HG03135 (cell line): ENCODE data around the gene GLIS1.

Source experiments
- ATAC-seq: cut with Tn5 transposase; IDR thresholded peaks from one replicate; pipeline ENCODE4 v1.9.1; 2021; ENCODE audit warnings: mild to moderate bottlenecking, moderate library complexity; ENCODE audit not compliant: unreplicated experiment

GLIS1 gene

GRCh38 chr1:53541263-53541625 is 197.7 kb downstream of the GLIS1 start:
- no peak for ATAC-seq

GRCh38 chr1:53540604-53541262 is 198.2 kb downstream of the GLIS1 start:
- ATAC-seq: no peak

- ATAC-seq: no peak
Measured at GRCh38 chr1:53539711-53540603, 199.0 kb downstream of the GLIS1 start.

GRCh38 chr1:53539226-53539625 is 199.7 kb downstream of the GLIS1 start:
- ATAC-seq: no peak

- ATAC-seq: no peak
Measured at GRCh38 chr1:53536606-53537005, 202.4 kb downstream of the GLIS1 start.

- no peak for ATAC-seq
Measured at GRCh38 chr1:53535846-53536245, 203.1 kb downstream of the GLIS1 start.

GRCh38 chr1:53535226-53535625 is 203.7 kb downstream of the GLIS1 start:
- no peak for ATAC-seq

- no peak for ATAC-seq
Measured at GRCh38 chr1:53532912-53533311, 206.1 kb downstream of the GLIS1 start.

GRCh38 chr1:53532377-53532776 is 206.6 kb downstream of the GLIS1 start:
- ATAC-seq: no peak

GRCh38 chr1:53530550-53530949 is 208.4 kb downstream of the GLIS1 start:
- ATAC-seq: no peak

- no peak for ATAC-seq
Measured at GRCh38 chr1:53529555-53529954, 209.4 kb downstream of the GLIS1 start.

- no peak for ATAC-seq
Measured at GRCh38 chr1:53527368-53527767, 211.6 kb downstream of the GLIS1 start.

- no peak for ATAC-seq
Measured at GRCh38 chr1:53526451-53527101, 212.4 kb downstream of the GLIS1 start.

GRCh38 chr1:53525595-53525994 is 213.4 kb downstream of the GLIS1 start:
- ATAC-seq: no peak

- no peak for ATAC-seq
Measured at GRCh38 chr1:53524428-53525375, 214.3 kb downstream of the GLIS1 start.

- ATAC-seq: no peak
Measured at GRCh38 chr1:53521924-53522552, 216.9 kb downstream of the GLIS1 start.

GRCh38 chr1:53520481-53520880 is 218.5 kb downstream of the GLIS1 start:
- ATAC-seq: no peak

- ATAC-seq: no peak
Measured at GRCh38 chr1:53519421-53519820, 219.5 kb downstream of the GLIS1 start.

- ATAC-seq: no peak
Measured at GRCh38 chr1:53518775-53519174, 220.2 kb downstream of the GLIS1 start.

- ATAC-seq: no peak
Measured at GRCh38 chr1:53517821-53518352, 221.1 kb downstream of the GLIS1 start.
